HG03045 (cell line): Measurements from ENCODE around the gene MED13L.

ENCODE experiments used
- ATAC-seq: cut with Tn5 transposase; IDR thresholded peaks from one replicate; pipeline ENCODE4 v1.9.1; 2021; ENCODE audit warnings: mild to moderate bottlenecking, moderate library complexity; ENCODE audit not compliant: unreplicated experiment

The MED13L gene

GRCh38 chr12:116278667-116279066, 1.2 kb upstream of the MED13L start:
- ATAC-seq: no peak

- ATAC-seq: no peak
Measured at GRCh38 chr12:116278279-116278626, 760 bp upstream of the MED13L start.

- ATAC-seq: peak; percentile 35
Measured at GRCh38 chr12:116276652-116277466, 634 bp downstream of the MED13L start.

- ATAC-seq: no peak
Measured at GRCh38 chr12:116274551-116275375, 2.7 kb downstream of the MED13L start.

GRCh38 chr12:116273813-116274550, 3.5 kb downstream of the MED13L start:
- no peak for ATAC-seq

GRCh38 chr12:116267948-116268347, 9.5 kb downstream of the MED13L start:
- ATAC-seq: no peak

- no peak for ATAC-seq
Measured at GRCh38 chr12:116266631-116267349, 10.7 kb downstream of the MED13L start.

GRCh38 chr12:116266168-116266601, 11.3 kb downstream of the MED13L start:
- no peak for ATAC-seq

- no peak for ATAC-seq
Measured at GRCh38 chr12:116265351-116266147, 11.9 kb downstream of the MED13L start.

- ATAC-seq: no peak
Measured at GRCh38 chr12:116264525-116265070, 12.9 kb downstream of the MED13L start.

- no peak for ATAC-seq
Measured at GRCh38 chr12:116263844-116264243, 13.6 kb downstream of the MED13L start.

GRCh38 chr12:116263431-116263830, 14.1 kb downstream of the MED13L start:
- no peak for ATAC-seq

GRCh38 chr12:116262741-116263140, 14.8 kb downstream of the MED13L start:
- ATAC-seq: no peak

- no peak for ATAC-seq
Measured at GRCh38 chr12:116261525-116262100, 15.9 kb downstream of the MED13L start.

- no peak for ATAC-seq
Measured at GRCh38 chr12:116259800-116260577, 17.5 kb downstream of the MED13L start.

- no peak for ATAC-seq
Measured at GRCh38 chr12:116257826-116258225, 19.7 kb downstream of the MED13L start.

GRCh38 chr12:116257215-116257614, 20.3 kb downstream of the MED13L start:
- no peak for ATAC-seq

GRCh38 chr12:116249938-116250337, 27.6 kb downstream of the MED13L start:
- ATAC-seq: no peak
